ENCODE results near the gene FLCN.

Gene FLCN

DNA sequence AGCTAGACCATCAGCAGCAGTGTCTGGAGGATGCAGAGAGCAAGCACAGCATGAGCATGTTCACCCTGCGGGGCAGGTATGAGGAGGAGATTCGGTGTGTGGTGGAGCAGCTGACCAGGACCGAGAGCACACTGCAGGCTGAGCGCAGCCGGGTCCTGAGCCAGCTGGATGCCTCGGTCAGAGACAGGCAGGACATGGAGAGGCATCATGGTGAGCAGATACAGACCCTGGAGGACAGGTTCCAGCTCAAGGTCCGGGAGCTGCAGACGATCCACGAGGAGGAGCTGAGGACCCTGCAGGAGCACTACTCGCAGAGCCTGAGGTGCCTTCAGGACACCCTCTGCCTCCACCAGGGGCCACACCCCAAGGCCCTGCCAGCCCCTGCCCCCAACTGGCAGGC is 69.6 kb downstream of the FLCN start:
- no peak for DNase-seq (ENCODE audit: low spot score)

DNA sequence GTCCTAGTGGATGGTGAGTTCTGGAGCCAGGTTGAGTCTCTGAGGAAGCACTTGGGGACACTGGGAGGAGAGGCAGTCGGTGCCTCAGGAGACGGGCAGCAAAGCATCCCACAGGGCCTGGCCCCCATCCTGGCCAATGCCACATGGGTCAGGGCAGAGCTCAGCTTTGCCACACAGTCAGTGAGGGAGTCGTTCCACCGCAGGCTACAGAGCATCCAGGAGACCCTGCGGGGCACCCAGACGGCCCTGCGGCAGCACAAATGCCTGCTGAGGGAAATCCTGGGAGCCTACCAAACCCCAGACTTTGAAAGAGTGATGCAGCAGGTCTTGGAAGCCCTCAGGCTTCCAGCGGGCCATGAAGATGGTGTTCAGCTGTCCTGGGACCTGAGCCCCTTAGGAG is 70.5 kb downstream of the FLCN start:
- no peak for DNase-seq (ENCODE audit: low spot score)

DNA sequence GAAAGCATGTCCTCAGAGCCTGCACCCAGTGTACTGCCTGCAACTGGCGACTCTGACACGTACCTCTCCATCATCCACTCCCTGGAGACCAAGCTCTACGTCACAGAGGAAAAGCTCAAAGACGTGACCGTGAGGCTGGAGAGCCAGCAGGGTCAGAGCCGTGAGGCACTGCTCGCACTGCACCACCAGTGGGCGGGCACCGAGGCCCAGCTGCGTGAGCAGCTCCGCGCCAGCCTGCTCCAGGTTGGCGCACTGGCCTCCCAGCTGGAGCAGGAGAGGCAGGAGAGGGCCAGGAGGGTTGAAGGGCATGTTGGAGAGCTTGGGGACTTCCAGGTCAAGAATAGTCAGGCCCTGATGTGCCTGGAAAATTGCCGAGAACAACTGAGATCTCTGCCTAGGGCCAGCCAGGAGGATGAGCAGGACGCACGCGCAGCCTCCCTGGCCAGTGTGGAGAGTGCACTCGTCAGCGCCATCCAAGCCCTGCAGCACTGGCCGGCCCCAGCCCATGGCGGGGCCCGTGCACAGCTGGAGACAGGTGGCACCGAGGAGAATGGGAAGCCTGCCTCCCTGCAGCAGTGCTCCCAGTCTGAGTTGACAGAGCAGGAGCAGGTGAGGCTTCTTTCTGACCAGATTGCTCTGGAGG is 71.2 kb downstream of the FLCN start:
- no peak for DNase-seq (ENCODE audit: low spot score)

DNA sequence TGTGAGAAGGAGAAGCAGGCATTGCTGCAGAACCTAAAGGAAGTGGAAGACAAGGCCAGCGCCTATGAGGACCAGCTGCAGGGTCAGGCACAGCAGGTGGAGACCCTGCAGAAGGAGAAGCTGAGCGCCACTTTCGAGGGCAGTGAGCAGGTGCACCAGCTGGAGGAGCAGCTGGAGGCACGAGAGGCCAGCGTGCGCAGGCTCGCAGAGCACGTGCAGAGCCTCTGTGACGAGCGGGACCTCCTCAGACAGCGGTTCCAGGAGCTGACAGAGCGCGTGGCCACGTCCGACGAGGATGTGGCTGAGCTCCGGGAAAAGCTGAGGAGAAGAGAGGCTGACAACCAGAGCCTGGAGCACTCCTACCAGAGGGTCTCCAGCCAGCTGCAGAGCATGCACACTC is 72.3 kb downstream of the FLCN start:
- no peak for DNase-seq (ENCODE audit: low spot score)

DNA sequence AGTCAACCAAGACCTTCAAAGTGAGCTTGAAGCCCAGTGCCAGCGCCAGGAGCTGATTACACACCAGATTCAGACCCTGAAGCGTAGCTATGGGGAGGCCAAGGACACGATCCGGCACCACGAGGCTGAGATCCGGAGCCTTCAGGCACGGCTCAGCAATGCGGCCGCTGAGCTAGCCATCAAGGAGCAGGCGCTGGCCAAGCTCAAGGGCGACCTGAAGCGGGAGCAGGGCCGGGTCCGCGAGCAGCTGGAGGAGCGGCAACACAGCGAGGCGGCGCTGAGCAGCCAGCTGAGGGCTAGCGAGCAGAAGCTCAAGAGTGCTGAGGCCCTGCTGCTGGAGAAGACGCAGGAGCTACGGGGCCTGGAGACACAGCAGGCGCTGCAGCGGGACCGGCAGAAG is 72.8 kb downstream of the FLCN start:
- no peak for DNase-seq (ENCODE audit: low spot score)

Measured in CD4-positive, alpha-beta T cell treated with Interleukin-6 at 100 ng/mL for 8 hours (primary cell).